Hepatic stellate cell (primary cell): ENCODE measurements around the gene NAALAD2.
"Not testable (repeated sequence)": the region's sequence is repeated elsewhere in the genome, so short reads cannot be mapped to it uniquely, and the experiment has no call there.

Experiments
- DNase-seq: peaks from one replicate; pipeline ENCODE4 v3.0.0; 2011; ENCODE audit warnings: low spot score

NAALAD2 gene

DNA sequence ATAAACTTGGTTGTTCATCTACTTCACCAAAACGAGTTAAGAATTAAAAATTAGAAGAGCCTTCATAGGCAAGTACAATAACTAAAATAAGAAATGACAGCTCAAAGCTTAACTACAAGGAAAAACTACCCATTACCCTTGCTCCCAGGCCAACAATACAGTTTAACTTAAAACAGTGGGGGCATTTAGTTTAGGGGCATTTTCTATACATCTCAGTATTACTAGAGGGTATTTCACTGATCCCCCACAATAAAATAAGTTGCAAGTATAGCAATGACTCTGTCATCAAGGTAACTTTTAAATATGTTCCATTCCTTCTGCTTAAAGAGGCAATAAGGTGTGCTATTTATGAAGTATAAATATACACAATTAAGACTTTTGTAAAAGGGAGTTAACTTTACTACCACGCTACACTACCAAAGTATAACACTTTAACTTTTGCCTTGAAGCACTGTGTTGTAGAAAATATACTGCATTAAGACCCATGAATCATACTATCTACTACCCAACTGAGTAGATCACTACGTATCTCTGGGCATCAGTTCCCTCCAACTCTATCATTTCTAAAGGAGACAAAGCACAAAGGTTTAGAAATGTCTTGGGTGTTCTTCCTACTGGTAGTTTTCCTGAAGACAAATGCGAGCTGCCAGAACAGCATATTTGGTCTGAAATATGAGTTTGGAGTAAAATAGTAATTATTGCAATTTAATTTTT lies 58.6 kb downstream of the NAALAD2 start:
- DNase-seq: no peak

- no peak for DNase-seq
Observed at GRCh38 chr11:90197377-90197776, 62.9 kb downstream of the NAALAD2 start.

DNA sequence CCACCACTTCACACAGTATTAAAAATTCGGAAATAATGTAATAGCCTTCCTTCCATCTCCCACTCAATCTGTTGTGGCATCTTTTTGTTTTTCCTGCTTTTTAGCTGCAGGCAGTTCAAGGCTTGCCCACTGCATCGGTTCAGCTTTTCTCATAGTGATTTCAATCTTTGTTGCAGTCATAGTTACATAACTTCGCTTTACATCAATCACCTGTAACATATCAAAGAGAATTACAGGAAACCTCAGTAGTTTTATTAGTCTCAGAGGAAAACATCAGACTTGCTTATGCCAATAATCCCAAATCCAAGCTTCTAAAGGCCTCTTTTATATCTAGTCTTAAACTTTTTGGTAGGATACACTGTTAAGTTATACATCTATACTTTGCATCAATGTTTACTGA lies 67.9 kb downstream of the NAALAD2 start:
- no peak for DNase-seq

DNA sequence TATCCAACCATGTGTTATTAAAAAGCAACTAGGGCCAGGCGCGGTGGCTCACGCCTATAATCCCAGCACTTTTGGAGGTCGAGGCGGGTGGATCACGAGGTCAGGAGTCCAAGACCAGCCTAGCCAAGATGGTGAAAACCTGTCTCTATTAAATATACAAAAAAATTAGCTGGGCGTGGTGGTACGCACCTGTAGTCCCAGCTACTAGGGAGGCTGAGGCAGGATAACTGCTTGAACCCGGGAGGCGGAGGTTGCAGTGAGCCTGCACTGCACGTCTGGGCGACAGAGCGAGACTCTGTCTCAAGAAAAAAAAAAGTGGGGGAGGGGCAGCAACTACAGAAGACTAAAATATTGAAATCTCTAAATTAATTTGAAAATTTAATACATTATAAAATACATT lies 69.9 kb downstream of the NAALAD2 start:
- DNase-seq: no peak

DNA sequence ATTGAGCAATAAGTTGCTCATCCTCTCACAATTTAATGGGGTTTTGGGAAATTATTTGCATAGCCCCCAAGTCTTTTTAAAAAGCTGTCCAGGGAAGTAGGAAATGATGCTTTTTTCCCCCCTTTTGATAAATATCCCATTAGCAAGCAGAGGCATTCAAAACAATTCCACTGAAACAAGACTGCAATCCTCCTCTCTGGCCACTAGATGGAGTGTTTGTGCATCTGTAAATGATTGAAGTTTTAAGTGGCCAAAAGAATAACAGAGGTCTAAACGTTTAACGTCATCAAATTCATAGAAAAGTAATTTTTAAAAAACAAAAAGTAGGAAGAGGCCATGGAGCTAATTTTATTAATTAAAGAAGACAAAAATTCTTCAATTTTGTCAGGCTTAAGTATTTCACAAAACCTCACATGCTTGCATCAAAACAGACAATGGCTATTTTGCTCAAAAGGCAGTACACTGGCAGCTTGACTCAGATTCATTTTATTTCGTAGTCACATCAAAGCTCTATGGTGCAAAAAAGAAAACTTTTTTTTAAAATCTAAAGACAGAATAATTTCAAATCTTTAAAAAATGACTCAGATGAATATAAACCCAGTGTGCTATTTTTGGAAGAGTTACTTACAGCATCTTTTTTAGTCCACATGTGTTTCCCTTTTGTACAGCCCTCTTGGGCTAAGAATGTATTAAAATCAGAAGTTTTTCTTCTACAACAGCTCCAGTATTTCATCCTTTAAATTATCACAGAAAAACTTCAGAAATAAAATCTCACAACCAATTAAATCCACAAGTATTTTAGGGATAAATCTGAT lies 70.6 kb downstream of the NAALAD2 start:
- peak; percentile 9 for DNase-seq

- not testable (repeated sequence) for DNase-seq
Observed at GRCh38 chr11:90207992-90208391, 73.5 kb downstream of the NAALAD2 start.

DNA sequence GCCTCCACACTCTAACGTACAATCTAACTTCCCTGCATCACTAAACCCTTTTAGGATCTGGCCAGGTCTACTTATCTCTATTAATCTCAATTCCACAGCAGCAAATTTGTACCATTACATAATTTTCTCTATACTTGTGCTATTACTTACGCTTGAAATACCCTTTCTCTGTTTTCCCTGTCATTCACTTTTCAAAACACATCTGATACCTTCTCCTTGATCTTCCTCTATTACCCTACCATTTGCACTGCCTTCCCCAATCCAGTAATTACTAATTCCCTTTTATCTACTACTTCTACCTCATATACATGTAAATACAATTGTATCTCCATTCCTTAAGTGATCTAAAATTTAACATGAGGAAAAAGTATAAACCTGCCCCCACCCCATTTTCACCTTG lies 74.4 kb downstream of the NAALAD2 start:
- DNase-seq: no peak

- no peak for DNase-seq
Observed at GRCh38 chr11:90213322-90213721, 78.9 kb downstream of the NAALAD2 start.

DNA sequence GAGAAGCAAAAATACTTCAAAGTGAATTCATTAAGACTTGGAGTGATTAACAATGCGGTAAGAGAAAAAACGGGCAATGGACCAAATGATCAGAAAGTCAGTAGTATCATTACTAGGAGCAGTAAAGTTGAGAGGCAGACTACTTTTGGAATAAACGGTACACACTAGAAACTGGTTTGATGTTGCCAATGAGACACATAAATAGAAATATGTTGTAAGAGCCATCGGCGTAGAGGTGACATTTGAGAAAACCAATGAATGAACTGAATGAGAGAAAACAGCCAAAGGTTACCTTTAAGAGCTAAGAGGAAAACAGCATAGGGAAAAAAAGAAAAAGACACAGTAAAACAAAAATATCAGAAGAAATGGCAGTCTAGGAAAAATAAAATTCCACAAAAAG lies 82.1 kb downstream of the NAALAD2 start:
- DNase-seq: no peak

DNA sequence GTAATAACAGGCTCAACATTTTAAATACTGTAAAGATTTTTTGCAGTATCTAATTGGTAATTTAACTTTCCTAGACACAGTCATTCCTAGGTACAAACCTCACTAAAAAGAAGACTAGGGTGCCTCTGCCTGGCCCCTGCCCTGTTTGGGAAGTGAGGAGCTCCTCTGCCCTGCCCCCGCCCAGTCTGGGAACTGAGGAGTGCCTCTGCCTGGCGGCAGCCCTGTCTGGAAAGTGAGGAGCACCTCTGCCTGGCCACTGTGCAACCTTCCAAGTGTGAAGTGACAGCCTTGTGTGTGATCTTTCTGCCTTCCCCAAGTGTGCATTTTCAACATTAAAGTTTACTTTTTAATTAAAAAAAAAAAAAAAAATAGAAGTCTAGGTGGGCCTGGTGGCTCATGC lies 84.1 kb downstream of the NAALAD2 start:
- DNase-seq: no peak

- DNase-seq: no peak
Observed at GRCh38 chr11:90219438-90219837, 85.0 kb downstream of the NAALAD2 start.

GRCh38 chr11:90220391-90220790 lies 85.9 kb downstream of the NAALAD2 start:
- peak; percentile 47 for DNase-seq

GRCh38 chr11:90221803-90222458 lies 87.5 kb downstream of the NAALAD2 start:
- DNase-seq: no peak

DNA sequence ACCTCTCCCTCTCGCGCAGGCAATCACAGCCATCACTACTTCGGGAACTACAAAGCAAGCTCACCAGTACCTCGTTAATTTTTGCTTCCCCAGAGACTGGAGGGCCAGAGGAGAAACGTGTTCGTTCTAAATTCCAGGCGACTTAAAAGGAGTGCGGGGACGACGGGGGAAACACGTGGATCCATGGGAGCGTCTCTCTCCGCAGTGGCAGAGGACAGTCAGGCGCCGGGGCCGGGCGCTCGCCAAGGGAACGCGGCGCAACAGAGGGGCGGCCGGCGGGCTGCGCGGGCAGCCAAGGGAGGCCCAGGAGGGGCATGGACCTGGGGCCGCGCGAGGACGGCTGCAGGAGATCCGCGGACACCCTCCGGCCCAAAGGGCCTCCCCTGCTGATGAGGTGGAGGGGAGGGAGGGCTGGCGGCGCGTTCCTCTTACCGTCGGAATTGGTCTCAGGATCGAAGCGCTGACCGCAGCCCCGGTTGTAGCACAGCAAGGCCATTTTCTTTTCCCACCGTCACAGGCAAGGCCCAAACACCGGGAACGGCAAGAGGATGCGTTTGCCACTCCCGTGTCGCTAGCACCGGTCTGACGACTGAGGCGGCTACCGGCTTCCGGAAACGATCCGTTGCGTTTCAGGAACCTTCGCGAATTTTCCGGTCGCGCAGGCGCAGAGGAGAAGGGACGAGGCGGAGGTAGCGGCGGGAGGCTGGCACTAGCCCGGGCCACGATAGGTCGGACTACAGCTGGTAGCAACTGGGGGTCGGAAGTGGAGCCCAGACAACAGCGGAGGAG lies 88.2 kb downstream of the NAALAD2 start, which contains the start of gene CHORDC1:
TSS of gene CHORDC1 (minus strand) at position 591 of the 789 bp plus-strand sequence. CDS start at position 496, 95 bp downstream.
- DNase-seq: peak; percentile 82

DNA sequence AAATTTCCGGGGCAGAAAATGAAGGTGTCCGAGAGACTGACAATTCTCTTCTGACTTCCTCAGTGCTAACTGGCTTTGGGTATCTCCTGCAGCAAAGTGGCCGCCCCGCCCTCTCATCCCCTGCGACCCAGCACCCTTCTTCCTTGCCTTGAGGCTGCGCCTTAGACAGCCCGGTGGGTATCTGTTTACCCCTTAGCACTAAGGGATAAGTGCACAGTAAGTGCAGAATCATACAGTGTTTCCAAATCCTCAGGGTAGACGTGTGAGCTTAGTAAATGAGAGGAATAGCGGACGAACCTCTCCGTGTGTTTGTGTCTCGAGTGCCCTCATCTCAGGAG lies 88.8 kb downstream of the NAALAD2 start:
- no peak for DNase-seq

- no peak for DNase-seq
Observed at GRCh38 chr11:90228056-90228455, 93.6 kb downstream of the NAALAD2 start.

GRCh38 chr11:90229791-90230190 lies 95.3 kb downstream of the NAALAD2 start:
- no peak for DNase-seq

DNA sequence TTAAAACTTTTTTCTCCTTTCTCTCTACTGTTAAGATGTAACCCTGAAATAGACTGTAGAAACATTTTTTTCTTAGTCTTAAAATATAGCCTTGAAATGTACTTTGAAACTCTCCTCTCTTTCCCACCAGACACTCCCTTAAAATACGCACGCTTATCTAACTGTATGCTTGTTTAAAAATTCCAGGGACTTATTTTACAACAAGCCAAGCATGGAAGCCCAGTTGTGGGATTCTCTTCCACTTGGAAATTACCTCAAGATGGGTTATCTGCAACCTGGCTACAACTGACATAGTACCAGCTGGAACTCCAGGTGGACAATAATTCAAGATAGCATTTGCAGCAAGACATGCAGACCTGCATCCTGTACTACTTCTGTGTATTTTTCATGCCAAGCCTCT lies 100.5 kb downstream of the NAALAD2 start:
- no peak for DNase-seq

DNA sequence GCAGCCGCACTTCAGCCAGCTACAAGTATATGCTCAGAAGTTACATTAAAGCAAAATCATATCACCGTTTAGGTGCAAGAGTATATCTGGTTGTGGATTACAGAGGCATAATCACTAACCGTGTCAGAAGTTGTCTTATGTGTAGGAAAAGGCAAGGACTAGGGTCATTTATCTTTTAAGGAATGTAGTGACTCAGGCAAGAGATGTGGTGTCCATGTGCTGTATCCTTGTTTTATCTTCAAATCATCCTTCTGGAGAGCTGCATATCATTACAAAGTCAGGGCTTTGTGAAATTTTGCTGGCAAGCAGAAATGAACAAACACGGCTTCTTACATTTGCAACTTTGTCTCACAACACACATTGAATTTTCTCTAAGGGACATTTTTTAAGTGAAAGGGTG lies 101.1 kb downstream of the NAALAD2 start:
- DNase-seq: no peak

DNA sequence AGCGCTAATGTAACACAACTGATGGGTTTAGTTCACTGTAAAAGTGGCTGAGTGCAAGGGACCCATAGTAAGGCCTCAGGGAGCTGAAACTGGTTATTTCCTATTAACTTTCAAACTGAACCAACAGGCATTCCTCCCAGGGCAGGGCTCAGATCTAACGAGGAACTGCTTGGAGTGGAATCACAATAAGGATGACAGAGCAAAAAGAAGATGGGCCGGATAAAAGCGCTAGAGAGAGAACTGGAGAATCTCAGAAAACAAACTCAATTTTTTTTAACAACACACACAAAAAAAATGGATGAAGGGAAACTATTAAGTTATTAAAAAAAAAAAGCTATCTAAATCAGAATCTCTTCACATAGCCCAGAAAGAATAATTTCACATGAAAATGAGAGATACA lies 102.5 kb downstream of the NAALAD2 start:
- no peak for DNase-seq

GRCh38 chr11:90239967-90240636 lies 105.6 kb downstream of the NAALAD2 start:
- DNase-seq: not testable (repeated sequence)

- DNase-seq: no peak
Observed at GRCh38 chr11:90241414-90241813, 107.0 kb downstream of the NAALAD2 start.
